ENCODE results near the gene BRD3.

The BRD3 gene

GRCh38 chr9:134010310-134011173 is 57.3 kb downstream of the BRD3 start:
- DNase-seq, result no peak

DNA sequence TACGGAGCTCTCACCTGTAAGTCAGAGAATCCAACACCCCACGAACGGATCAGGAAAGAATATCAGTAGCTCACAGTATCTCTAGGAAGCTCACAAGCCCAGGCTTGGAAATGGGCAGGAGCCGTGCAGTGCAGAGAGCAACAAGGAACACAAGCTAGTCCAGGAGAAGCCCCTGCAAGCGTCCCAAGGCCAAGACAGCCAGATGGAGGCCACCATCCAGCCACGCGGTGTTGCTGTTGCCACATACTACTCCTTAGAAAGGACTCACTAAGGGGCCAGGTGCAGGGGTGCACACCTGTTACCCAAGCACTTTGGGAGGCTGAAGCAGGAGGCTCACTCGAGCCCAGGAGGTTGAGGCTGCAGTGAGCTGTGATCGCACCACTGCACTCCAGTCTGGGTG is 60.3 kb downstream of the BRD3 start:
- DNase-seq, result no peak

DNA sequence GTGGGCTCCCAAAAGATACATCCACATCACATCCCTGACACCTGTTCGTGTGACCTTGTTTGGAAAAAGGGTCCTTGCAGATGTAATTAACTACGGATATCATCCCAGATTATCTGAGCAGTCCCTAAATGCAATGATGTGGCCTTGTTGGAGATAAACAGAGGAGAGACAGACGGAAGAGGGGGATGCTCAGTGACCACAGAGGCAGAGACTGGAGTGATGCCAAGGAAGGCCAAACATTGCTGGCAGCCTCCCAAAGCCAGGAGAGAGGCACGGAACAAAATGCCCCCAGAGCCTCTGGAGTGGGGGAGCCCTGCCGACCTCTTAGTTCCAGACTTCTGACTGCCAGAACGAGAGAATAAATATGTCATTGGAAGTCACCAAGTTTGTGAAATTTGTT is 60.7 kb downstream of the BRD3 start:
- DNase-seq, result no peak

DNA sequence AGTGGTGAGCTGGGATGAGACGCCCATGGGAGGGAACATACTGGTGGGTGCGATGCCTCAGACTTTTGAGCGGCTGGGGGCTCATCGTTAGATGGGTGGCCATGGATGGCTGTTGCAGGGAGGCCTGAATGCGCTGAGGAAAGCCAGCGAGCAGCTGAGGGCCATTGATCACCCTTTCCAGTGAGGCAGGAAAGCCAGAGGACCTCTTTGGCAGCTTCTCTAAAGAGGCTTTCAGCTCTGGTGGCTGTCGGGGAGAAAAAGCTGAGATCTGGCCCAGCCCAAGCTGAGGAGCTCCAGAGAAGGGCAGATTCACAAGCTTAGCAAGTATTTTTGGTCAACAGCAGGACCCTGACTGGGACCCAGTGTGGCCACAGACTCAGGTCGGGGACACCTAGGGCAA is 62.4 kb downstream of the BRD3 start:
- DNase-seq, result no peak

DNA sequence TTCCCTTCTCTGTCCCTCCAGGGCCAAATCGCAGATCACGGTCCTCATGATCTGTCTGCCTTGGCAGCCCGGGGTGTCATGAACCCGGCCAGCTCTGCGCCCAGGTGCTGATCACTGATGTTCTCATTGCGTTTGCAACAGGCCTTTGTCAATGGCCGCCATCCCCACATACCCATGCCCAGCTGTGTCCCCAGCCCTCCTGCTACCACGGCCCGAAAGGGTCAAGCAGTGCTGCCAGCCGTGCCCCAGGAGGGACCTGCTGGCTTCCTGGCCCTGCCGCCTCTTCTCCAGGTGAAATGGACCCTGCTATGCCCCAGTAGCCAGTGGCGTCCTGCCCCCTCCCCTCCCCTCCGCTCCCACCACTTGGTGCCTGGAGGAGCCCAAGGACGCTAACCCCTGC is 62.9 kb downstream of the BRD3 start:
- no peak for DNase-seq

GRCh38 chr9:134004131-134004873 is 63.5 kb downstream of the BRD3 start:
- no peak for DNase-seq

DNA sequence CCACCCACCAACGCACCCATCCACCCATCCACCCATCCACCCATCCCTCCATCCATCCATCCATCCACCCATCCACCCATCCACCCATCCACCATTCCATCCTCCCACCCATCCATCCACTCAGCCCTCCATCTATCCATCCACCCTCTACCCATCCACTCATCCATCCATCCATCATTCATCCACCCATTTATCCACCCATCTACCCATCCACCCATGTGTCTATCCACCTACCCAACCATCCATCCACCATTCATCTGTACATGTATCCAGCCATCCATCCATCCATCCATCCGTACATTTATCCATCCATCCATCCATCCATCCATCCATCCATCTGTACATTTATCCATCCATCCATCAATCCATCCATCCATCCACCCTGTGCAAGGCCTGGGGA is 64.6 kb downstream of the BRD3 start:
- DNase-seq, result no peak

- DNase-seq, result no peak
Measured at GRCh38 chr9:134002796-134003195, 65.0 kb downstream of the BRD3 start.

GRCh38 chr9:133999851-134000265 is 68.0 kb downstream of the BRD3 start:
- no peak for DNase-seq

- no peak for DNase-seq
Measured at GRCh38 chr9:133998915-133999595, 68.8 kb downstream of the BRD3 start.

DNA sequence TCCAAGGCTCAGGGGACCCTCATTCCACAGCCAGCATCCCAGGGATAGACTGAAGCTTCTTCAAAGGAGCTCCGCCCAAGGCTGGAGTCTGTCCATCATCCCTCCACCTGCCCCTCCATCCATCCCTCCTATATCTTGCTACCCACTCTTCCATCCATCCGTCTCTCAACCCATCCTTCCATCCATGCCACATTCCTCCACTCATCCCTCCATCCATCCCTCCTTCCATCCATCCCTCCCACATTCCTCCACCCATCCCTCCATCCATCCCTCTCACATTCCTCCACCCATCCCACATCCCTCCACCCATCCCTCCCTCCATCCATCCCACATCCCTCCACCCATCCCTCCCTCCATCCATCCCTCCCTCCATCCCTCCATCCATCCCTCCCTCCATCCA is 70.2 kb downstream of the BRD3 start:
- DNase-seq, result no peak

- no peak for DNase-seq
Measured at GRCh38 chr9:133996531-133997520, 71.0 kb downstream of the BRD3 start.

- no peak for DNase-seq
Measured at GRCh38 chr9:133995012-133995896, 72.6 kb downstream of the BRD3 start.

- DNase-seq, result peak; percentile 65
Measured at GRCh38 chr9:133994353-133995011, 73.3 kb downstream of the BRD3 start.

DNA sequence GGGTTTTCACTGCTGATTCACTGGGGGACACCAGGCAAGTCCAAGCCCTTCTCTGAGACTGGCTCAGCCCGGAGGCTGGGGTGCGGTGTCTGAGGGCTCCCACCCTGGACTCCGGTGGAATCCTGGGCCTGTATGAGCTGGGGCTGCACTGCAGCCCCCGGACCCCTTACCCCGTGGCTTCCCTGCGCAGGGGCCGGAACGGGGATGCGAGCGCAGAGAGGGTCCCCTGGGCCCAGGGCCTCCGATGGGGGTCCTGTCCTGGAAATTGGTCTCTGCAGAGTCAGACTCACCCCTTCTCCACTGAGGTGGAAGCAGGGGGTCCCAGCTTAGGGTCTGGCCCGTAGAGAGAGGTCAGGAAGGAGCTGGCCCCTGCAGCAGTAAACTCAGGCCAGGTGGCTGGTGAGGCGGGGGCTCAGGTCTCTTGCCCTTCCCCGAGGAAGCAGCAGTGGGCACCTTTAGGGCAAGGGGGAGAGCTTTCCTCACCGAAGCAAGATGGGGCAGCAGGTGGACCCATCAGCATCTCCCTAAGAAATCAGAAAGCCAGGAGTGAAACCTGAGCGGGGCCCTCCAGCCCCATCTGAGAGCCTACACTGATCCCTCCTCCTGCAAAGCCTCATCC is 74.1 kb downstream of the BRD3 start:
- no peak for DNase-seq

- DNase-seq, result peak; percentile 63
Measured at GRCh38 chr9:133992780-133993634, 74.8 kb downstream of the BRD3 start.

DNA sequence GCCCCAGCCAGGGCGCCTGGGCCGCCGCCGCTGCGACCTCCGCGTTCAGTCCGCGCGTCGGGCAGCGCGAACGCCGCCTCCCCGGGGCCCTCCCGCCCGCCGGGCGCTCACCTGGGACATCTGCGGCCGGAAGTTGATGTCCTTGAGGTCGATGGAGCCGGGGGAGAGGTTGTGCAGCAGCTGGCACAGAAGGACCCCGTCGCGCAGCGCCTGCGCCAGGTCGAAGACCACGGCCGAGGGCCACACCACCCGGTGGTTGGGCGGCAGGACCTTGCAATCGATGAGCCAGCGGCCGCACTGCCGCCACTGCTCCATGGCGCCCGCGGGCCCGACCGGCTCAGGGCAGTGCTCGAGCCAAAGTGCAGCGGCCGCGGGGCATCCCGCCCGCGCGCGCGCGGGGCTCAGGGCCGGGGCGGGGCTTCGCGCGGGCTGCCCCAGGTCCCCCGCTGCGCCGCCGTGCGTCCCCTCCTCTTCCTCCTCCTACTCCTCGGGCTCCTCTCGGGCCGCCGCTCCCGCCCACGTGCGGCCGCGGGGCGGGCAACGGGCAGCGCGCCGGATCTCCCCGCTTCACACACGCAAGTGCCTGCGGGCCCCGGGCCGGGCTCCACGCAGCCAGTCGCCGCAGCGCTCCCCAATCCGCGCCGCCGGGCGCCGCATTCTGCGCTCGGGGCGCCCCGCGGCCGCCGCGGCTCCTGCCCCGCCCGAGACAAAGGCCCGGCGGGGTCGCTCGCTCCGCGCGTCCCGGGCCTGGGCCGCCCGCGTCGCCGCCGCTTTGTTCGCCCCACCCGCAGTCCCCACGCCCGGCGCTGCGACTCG is 75.7 kb downstream of the BRD3 start, which contains the start of gene VAV2:
VAV2 (minus strand) TSS at position 361 of the 816 bp plus-strand sequence; CDS start at position 315, 46 bp downstream.
- DNase-seq, result peak; percentile 18

All from activated effector memory CD4-positive, alpha-beta T cell treated with Interleukin-2 at 50 U/mL for 16 hours (primary cell).